Lower leg skin (tissue), 3 donors: ENCODE data around the gene NT5E.

Experiments used
- POLR2A ChIP-seq, 2 donors: fragments of 450-650 bp; IDR thresholded peaks; one replicate each; pipeline ENCODE4 v1.6.1; 2016 to 2017; ENCODE audit warnings: antibody characterized with exemption in 2 of 2, mild to moderate bottlenecking in 1 of 2, moderate library complexity in 1 of 2
- TF ChIP-seq, protein P1 (sequence below), 3 donors: fragments of 450-650 bp; IDR thresholded peaks; one replicate each; pipeline ENCODE4 v1.5.1; 2016; ENCODE audit warnings: antibody characterized with exemption in 3 of 3, mild to moderate bottlenecking in 3 of 3, moderate library complexity in 2 of 3

- TF ChIP-seq POLR2A (IDR thresholded peaks at IDR 0.05): no peak
- TF ChIP-seq, protein P1, sequence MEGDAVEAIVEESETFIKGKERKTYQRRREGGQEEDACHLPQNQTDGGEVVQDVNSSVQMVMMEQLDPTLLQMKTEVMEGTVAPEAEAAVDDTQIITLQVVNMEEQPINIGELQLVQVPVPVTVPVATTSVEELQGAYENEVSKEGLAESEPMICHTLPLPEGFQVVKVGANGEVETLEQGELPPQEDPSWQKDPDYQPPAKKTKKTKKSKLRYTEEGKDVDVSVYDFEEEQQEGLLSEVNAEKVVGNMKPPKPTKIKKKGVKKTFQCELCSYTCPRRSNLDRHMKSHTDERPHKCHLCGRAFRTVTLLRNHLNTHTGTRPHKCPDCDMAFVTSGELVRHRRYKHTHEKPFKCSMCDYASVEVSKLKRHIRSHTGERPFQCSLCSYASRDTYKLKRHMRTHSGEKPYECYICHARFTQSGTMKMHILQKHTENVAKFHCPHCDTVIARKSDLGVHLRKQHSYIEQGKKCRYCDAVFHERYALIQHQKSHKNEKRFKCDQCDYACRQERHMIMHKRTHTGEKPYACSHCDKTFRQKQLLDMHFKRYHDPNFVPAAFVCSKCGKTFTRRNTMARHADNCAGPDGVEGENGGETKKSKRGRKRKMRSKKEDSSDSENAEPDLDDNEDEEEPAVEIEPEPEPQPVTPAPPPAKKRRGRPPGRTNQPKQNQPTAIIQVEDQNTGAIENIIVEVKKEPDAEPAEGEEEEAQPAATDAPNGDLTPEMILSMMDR (IDR thresholded peaks at IDR 0.05): no peak
Measured at GRCh38 chr6:85455471-85456026, 5.7 kb downstream of the NT5E start.
